ENCODE results near the gene CDK4.
"Not testable (repeated sequence)": the region's sequence is repeated elsewhere in the genome, so short reads cannot be mapped to it uniquely, and the experiment has no call there.

DNA sequence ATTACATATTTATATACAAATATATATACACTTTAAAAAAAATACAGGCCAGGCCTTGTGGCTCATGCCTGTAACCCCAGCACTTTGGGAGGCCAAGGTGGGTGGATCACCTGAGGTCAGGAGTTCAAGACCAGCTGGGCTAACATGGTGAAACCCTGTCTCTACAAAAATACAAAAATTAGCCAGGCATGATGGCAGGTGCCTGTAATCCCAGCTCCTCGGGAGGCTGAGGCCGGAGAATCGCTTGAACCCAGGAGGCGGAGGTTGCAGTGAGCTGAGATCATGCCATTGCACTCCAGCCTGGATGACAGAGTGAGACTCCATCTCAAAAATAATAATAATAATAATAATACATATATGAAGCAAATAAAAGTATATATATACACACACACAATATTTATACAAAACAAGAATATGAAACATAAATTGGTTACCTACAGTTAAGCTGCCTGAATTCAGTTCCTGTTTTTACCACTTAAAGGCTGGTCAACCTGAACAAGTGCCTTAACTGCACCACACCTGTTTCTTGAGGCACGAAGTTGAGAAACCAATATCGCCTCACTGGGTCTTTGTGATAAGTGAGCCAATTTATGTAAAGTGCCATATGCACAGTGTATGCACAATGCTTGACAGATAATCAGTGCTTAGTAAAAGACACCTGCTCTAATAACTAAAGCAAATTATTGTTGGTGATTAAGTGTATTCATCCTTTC is 36.9 kb downstream of the CDK4 start:
- TF ChIP-seq YY1 (IDR thresholded peaks at IDR 0.05; ENCODE audit: insufficient read depth, insufficient read length); ZNF274 (IDR thresholded peaks at IDR 0.05; ENCODE audit: low read depth, low read length): not testable (repeated sequence)
